ENCODE data around the gene RASA3.

Gene RASA3

GRCh38 chr13:113964251-113964995 is 168.0 kb downstream of the RASA3 start:
- Histone ChIP-seq H3K4me3 (ENCODE audit: low read depth in 1 of 2, low read length in 2 of 2) (no peak overlapping the region), H3K9me3 (ENCODE audit: insufficient read depth, low read length, severe bottlenecking) (peaks cover 23% of the 10 kb centered on the region), H3K27me3 (ENCODE audit: insufficient read depth, low read length, poor library complexity) (no peaks in the 10 kb centered on the region), H3K4me1 (ENCODE audit: insufficient read depth, low read length) (no peaks in the 10 kb centered on the region), H3K9ac (ENCODE audit: low read depth, low read length) (no peak overlapping the region), H3K4me2 (ENCODE audit: insufficient read depth, low read length) (no peak overlapping the region), H3K36me3 (ENCODE audit: insufficient read depth, low read length) (no peaks in the 10 kb centered on the region; the same call in 1 of the 2 replicates), H3K79me2 (ENCODE audit: insufficient read depth, low read length) (no peaks in the 10 kb centered on the region), H4K20me1 (ENCODE audit: insufficient read depth, low read length) (no peaks in the 10 kb centered on the region), H2AFZ (ENCODE audit: low read depth, low read length) (no peak overlapping the region), H3K27ac (ENCODE audit: low read length) (no peak overlapping the region)
- DNase-seq (no peak), ATAC-seq (ENCODE audit: insufficient read depth, low read depth) (no peak)
- TF ChIP-seq CTCF (IDR thresholded peaks at IDR 0.05; ENCODE audit: borderline replicate concordance, extremely low read depth, low read length, poor library complexity, severe bottlenecking) = no peak
- TF ChIP-seq EZH2 (IDR thresholded peaks at IDR 0.05; ENCODE audit: borderline replicate concordance, low read depth, low read length, severe bottlenecking) = no peak

- Histone ChIP-seq H3K4me2 (ENCODE audit: insufficient read depth, low read length) (no peak overlapping the region), H3K4me3 (ENCODE audit: low read depth in 1 of 2, low read length in 2 of 2) (no peak overlapping the region), H3K36me3 (ENCODE audit: insufficient read depth, low read length) (no peaks in the 10 kb centered on the region; the same call in 1 of the 2 replicates), H4K20me1 (ENCODE audit: insufficient read depth, low read length) (no peaks in the 10 kb centered on the region), H3K9me3 (ENCODE audit: insufficient read depth, low read length, severe bottlenecking) (peaks cover 29% of the 10 kb centered on the region), H3K9ac (ENCODE audit: low read depth, low read length) (no peak overlapping the region), H3K4me1 (ENCODE audit: insufficient read depth, low read length) (no peaks in the 10 kb centered on the region), H2AFZ (ENCODE audit: low read depth, low read length) (no peak overlapping the region), H3K27me3 (ENCODE audit: insufficient read depth, low read length, poor library complexity) (no peaks in the 10 kb centered on the region), H3K79me2 (ENCODE audit: insufficient read depth, low read length) (no peaks in the 10 kb centered on the region), H3K27ac (ENCODE audit: low read length) (no peak overlapping the region)
- no peak for DNase-seq
- ATAC-seq (ENCODE audit: insufficient read depth, low read depth) = no peak
- no peak for TF ChIP-seq CTCF (IDR thresholded peaks at IDR 0.05; ENCODE audit: borderline replicate concordance, extremely low read depth, low read length, poor library complexity, severe bottlenecking)
- TF ChIP-seq EZH2 (IDR thresholded peaks at IDR 0.05; ENCODE audit: borderline replicate concordance, low read depth, low read length, severe bottlenecking) = no peak
Measured at GRCh38 chr13:113963376-113963775, 169.0 kb downstream of the RASA3 start.

- H3K4me3 ChIP-seq (ENCODE audit: low read depth in 1 of 2, low read length in 2 of 2) = no peak overlapping the region
- H3K9me3 ChIP-seq (ENCODE audit: insufficient read depth, low read length, severe bottlenecking) = peaks cover 29% of the 10 kb centered on the region
- H3K9ac ChIP-seq (ENCODE audit: low read depth, low read length) = no peak overlapping the region
- no peaks in the 10 kb centered on the region for H4K20me1 ChIP-seq (ENCODE audit: insufficient read depth, low read length)
- no peak overlapping the region for H3K27ac ChIP-seq (ENCODE audit: low read length)
- no peaks in the 10 kb centered on the region; the same call in 1 of the 2 replicates for H3K36me3 ChIP-seq (ENCODE audit: insufficient read depth, low read length)
- no peak for ATAC-seq (ENCODE audit: insufficient read depth, low read depth)
- H3K4me1 ChIP-seq (ENCODE audit: insufficient read depth, low read length) = no peaks in the 10 kb centered on the region
- TF ChIP-seq CTCF (IDR thresholded peaks at IDR 0.05; ENCODE audit: borderline replicate concordance, extremely low read depth, low read length, poor library complexity, severe bottlenecking) = no peak
- TF ChIP-seq EZH2 (IDR thresholded peaks at IDR 0.05; ENCODE audit: borderline replicate concordance, low read depth, low read length, severe bottlenecking) = no peak
- H2AFZ ChIP-seq (ENCODE audit: low read depth, low read length) = no peak overlapping the region
- no peak for DNase-seq
- H3K79me2 ChIP-seq (ENCODE audit: insufficient read depth, low read length) = no peaks in the 10 kb centered on the region
- no peaks in the 10 kb centered on the region for H3K27me3 ChIP-seq (ENCODE audit: insufficient read depth, low read length, poor library complexity)
- no peak overlapping the region for H3K4me2 ChIP-seq (ENCODE audit: insufficient read depth, low read length)
Measured at GRCh38 chr13:113962975-113963374, 169.4 kb downstream of the RASA3 start.

All from DND-41 (cell line).